OCI-M2 (cell line): ENCODE data around the gene OXER1.

ENCODE experiments used
- DNase-seq: peaks from one replicate; lab custom pipeline; 2025; ENCODE audit not compliant: unreplicated experiment; lab: John Stamatoyannopoulos, UW

Gene OXER1

GRCh38 chr2:42794271-42795046 is 30.5 kb upstream of the OXER1 start:
- no peak for DNase-seq

- DNase-seq: no peak
Observed at GRCh38 chr2:42793334-42794270, 29.7 kb upstream of the OXER1 start.

- no peak for DNase-seq
Observed at GRCh38 chr2:42792583-42793333, 28.8 kb upstream of the OXER1 start, which contains the start of gene HAAO. Gene HAAO, minus strand, starts transcription at chr2:42792583. Its CDS starts 47 bp downstream, at chr2:42792536.

- DNase-seq: no peak
Observed at GRCh38 chr2:42792087-42792582, 28.2 kb upstream of the OXER1 start.

- no peak for DNase-seq
Observed at GRCh38 chr2:42791606-42792005, 27.7 kb upstream of the OXER1 start.

- no peak for DNase-seq
Observed at GRCh38 chr2:42789751-42790150, 25.8 kb upstream of the OXER1 start.

- DNase-seq: no peak
Observed at GRCh38 chr2:42788882-42789281, 24.9 kb upstream of the OXER1 start.

- DNase-seq: no peak
Observed at GRCh38 chr2:42788478-42788793, 24.5 kb upstream of the OXER1 start.

- no peak for DNase-seq
Observed at GRCh38 chr2:42787788-42788477, 24.0 kb upstream of the OXER1 start.

- no peak for DNase-seq
Observed at GRCh38 chr2:42787424-42787787, 23.5 kb upstream of the OXER1 start.

- no peak for DNase-seq
Observed at GRCh38 chr2:42786561-42787345, 22.8 kb upstream of the OXER1 start.

GRCh38 chr2:42784204-42784880 is 20.4 kb upstream of the OXER1 start:
- DNase-seq: no peak

- DNase-seq: no peak
Observed at GRCh38 chr2:42783511-42783910, 19.6 kb upstream of the OXER1 start.

- no peak for DNase-seq
Observed at GRCh38 chr2:42781181-42781580, 17.2 kb upstream of the OXER1 start.

GRCh38 chr2:42777883-42778805 is 14.2 kb upstream of the OXER1 start:
- DNase-seq: no peak

GRCh38 chr2:42775810-42776209 is 11.9 kb upstream of the OXER1 start:
- no peak for DNase-seq

- DNase-seq: no peak
Observed at GRCh38 chr2:42775186-42775585, 11.3 kb upstream of the OXER1 start.

- no peak for DNase-seq
Observed at GRCh38 chr2:42771546-42772153, 7.7 kb upstream of the OXER1 start.
